Neural cell (in vitro differentiated cells): ENCODE results near the gene GIPC1.

Experiments
- EP300 ChIP-seq: fragments of 450-650 bp; conservative IDR thresholded peaks from 2 replicates; pipeline ENCODE4 v1.6.1; 2014; ENCODE audit warnings: antibody characterized with exemption, mild to moderate bottlenecking, moderate library complexity; ENCODE audit not compliant: poor library complexity, severe bottlenecking
- EZH2 ChIP-seq: fragments of 200-600, 300-800 bp; shearing (Covaris generic), sonication (generic); IDR thresholded peaks from 2 replicates; pipeline ENCODE4 v1.6.1; 2014; ENCODE audit warnings: antibody characterized with exemption, low read length, borderline replicate concordance, mild to moderate bottlenecking; ENCODE audit not compliant: insufficient read depth, poor library complexity, severe bottlenecking
- MXI1 ChIP-seq: fragments of 450-650 bp; conservative IDR thresholded peaks from 2 replicates; pipeline ENCODE4 v1.6.1; 2014; ENCODE audit warnings: antibody characterized with exemption, mild to moderate bottlenecking; ENCODE audit not compliant: poor library complexity, severe bottlenecking
- POLR2AphosphoS5 ChIP-seq: IDR thresholded peaks from 2 replicates; pipeline ENCODE4 v1.6.1; 2012
- TAF1 ChIP-seq: IDR thresholded peaks from 2 replicates; pipeline ENCODE4 v1.6.1; 2012; ENCODE audit warnings: low read depth
- TF ChIP-seq, protein P1 (sequence below): fragments of 450-650 bp; IDR thresholded peaks from 2 replicates; pipeline ENCODE4 v1.5.1; 2014; ENCODE audit warnings: antibody characterized with exemption, mild to moderate bottlenecking, moderate library complexity; ENCODE audit not compliant: poor library complexity, severe bottlenecking
- TF ChIP-seq, protein P2 (sequence below): IDR thresholded peaks from 2 replicates; pipeline ENCODE4 v1.6.1; 2012; ENCODE audit warnings: borderline replicate concordance

DNA sequence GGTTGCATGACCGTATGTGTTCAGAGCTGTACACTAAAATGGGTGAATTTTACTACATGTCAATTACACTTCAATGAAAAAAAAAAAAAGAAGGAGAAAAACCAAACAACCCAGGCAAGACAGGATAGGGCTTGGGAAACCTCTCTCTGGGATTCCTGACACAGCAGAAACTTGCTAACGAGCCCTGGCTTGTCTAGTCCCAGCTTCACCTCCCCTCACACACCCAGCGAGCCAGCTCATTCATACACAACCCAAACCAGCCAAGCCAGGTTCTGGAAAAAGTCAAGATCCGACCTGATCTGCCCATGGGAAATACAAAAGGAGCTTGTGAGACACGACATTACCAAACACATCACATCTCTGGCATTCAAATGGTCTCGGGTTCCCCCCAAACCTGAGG, 29.8 kb upstream of the GIPC1 start:
- no peak for TF ChIP-seq EP300
- TF ChIP-seq, protein P1, sequence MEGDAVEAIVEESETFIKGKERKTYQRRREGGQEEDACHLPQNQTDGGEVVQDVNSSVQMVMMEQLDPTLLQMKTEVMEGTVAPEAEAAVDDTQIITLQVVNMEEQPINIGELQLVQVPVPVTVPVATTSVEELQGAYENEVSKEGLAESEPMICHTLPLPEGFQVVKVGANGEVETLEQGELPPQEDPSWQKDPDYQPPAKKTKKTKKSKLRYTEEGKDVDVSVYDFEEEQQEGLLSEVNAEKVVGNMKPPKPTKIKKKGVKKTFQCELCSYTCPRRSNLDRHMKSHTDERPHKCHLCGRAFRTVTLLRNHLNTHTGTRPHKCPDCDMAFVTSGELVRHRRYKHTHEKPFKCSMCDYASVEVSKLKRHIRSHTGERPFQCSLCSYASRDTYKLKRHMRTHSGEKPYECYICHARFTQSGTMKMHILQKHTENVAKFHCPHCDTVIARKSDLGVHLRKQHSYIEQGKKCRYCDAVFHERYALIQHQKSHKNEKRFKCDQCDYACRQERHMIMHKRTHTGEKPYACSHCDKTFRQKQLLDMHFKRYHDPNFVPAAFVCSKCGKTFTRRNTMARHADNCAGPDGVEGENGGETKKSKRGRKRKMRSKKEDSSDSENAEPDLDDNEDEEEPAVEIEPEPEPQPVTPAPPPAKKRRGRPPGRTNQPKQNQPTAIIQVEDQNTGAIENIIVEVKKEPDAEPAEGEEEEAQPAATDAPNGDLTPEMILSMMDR, result no peak
- TF ChIP-seq POLR2AphosphoS5, result no peak
- TF ChIP-seq EZH2, result no peak
- TF ChIP-seq, protein P2, sequence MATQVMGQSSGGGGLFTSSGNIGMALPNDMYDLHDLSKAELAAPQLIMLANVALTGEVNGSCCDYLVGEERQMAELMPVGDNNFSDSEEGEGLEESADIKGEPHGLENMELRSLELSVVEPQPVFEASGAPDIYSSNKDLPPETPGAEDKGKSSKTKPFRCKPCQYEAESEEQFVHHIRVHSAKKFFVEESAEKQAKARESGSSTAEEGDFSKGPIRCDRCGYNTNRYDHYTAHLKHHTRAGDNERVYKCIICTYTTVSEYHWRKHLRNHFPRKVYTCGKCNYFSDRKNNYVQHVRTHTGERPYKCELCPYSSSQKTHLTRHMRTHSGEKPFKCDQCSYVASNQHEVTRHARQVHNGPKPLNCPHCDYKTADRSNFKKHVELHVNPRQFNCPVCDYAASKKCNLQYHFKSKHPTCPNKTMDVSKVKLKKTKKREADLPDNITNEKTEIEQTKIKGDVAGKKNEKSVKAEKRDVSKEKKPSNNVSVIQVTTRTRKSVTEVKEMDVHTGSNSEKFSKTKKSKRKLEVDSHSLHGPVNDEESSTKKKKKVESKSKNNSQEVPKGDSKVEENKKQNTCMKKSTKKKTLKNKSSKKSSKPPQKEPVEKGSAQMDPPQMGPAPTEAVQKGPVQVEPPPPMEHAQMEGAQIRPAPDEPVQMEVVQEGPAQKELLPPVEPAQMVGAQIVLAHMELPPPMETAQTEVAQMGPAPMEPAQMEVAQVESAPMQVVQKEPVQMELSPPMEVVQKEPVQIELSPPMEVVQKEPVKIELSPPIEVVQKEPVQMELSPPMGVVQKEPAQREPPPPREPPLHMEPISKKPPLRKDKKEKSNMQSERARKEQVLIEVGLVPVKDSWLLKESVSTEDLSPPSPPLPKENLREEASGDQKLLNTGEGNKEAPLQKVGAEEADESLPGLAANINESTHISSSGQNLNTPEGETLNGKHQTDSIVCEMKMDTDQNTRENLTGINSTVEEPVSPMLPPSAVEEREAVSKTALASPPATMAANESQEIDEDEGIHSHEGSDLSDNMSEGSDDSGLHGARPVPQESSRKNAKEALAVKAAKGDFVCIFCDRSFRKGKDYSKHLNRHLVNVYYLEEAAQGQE, result no peak
- no peak for TF ChIP-seq TAF1
- TF ChIP-seq MXI1, result no peak
